Measurements from ENCODE around the gene KMT2D. TPM values are rescaled to one million over a fixed set of nuclear protein-coding genes. Genes with fewer than 3 reads are reported as not detected.

The KMT2D gene
- total RNA-seq, 3 donors from 2014 or later (not counting 1 experiment from before 2014, with no cell fraction given): 164 to 186 (median 182) TPM

GRCh38 chr12:49041036-49041880 lies 19.3 kb downstream of the KMT2D start:
- H3K9me3 ChIP-seq (ENCODE audit: control insufficient read depth, insufficient read depth, low read length): no peaks in the 10 kb centered on the region
- no peaks in the 10 kb centered on the region for H3K4me1 ChIP-seq (ENCODE audit: control insufficient read depth, insufficient read depth, low read length)
- H3K27me3 ChIP-seq (ENCODE audit: control insufficient read depth, insufficient read depth, low read length): no peaks in the 10 kb centered on the region
- peaks cover 90% of the 10 kb centered on the region for H3K36me3 ChIP-seq (ENCODE audit: control insufficient read depth, insufficient read depth, low read length)
- no peak overlapping the region for H3K27ac Mint-ChIP-seq
- H3K4me3 ChIP-seq (ENCODE audit: low read length): no peak overlapping the region
- ATAC-seq (no peak), DNase-seq (no peak)
- H3K4me3 Mint-ChIP-seq: no peak overlapping the region
- H3K27me3 Mint-ChIP-seq (ENCODE audit: low read depth in 2 of 2): no peaks in the 10 kb centered on the region
- peaks cover 14% of the 10 kb centered on the region for H3K36me3 Mint-ChIP-seq
- peaks cover 6 to 16% of the 10 kb centered on the region in 2 donors for H3K4me1 Mint-ChIP-seq
- WGBS (ENCODE audit: insufficient coverage): 98% methylated on average over 31 of the region's 31 CpGs
- H3K9me3 Mint-ChIP-seq: no peaks in the 10 kb centered on the region
- TF ChIP-seq CTCF (IDR thresholded peaks at IDR 0.05): no peak
- no peak overlapping the region for H3K27ac ChIP-seq (ENCODE audit: low read length)
- intact Hi-C loops (cut with micrococcal nuclease): loop anchor here (5.0 kb wide), 1 partner anchor 44 kb away; the partner anchor contains the start of gene DDN

GRCh38 chr12:49040364-49040855 lies 20.2 kb downstream of the KMT2D start:
- intact Hi-C loops (cut with micrococcal nuclease): loop anchor here (5.0 kb wide), 1 partner anchor 43 kb away; the partner anchor contains the start of gene DDN
- Mint-ChIP-seq H3K4me1 (peaks cover 6 to 16% of the 10 kb centered on the region in 2 donors), H3K36me3 (peaks cover 14% of the 10 kb centered on the region), H3K27ac (peak overlapping the region in 1 of 2 donors; percentile 58), H3K27me3 (ENCODE audit: low read depth in 2 of 2) (no peaks in the 10 kb centered on the region), H3K9me3 (no peaks in the 10 kb centered on the region), H3K4me3 (no peak overlapping the region)
- no peak for TF ChIP-seq CTCF (IDR thresholded peaks at IDR 0.05)
- 98% methylated on average over 14 of the region's 14 CpGs for WGBS (ENCODE audit: insufficient coverage)
- Histone ChIP-seq H3K36me3 (ENCODE audit: control insufficient read depth, insufficient read depth, low read length) (peaks cover 85% of the 10 kb centered on the region), H3K4me3 (ENCODE audit: low read length) (no peak overlapping the region), H3K27ac (ENCODE audit: low read length) (no peak overlapping the region), H3K9me3 (ENCODE audit: control insufficient read depth, insufficient read depth, low read length) (no peaks in the 10 kb centered on the region), H3K4me1 (ENCODE audit: control insufficient read depth, insufficient read depth, low read length) (no peaks in the 10 kb centered on the region), H3K27me3 (ENCODE audit: control insufficient read depth, insufficient read depth, low read length) (no peaks in the 10 kb centered on the region)
- DNase-seq (no peak), ATAC-seq (no peak)

GRCh38 chr12:49039421-49040363 lies 20.9 kb downstream of the KMT2D start:
- Histone ChIP-seq H3K36me3 (ENCODE audit: control insufficient read depth, insufficient read depth, low read length) (peaks cover 86% of the 10 kb centered on the region), H3K4me1 (ENCODE audit: control insufficient read depth, insufficient read depth, low read length) (no peaks in the 10 kb centered on the region), H3K27me3 (ENCODE audit: control insufficient read depth, insufficient read depth, low read length) (no peaks in the 10 kb centered on the region), H3K4me3 (ENCODE audit: low read length) (no peak overlapping the region), H3K9me3 (ENCODE audit: control insufficient read depth, insufficient read depth, low read length) (no peaks in the 10 kb centered on the region), H3K27ac (ENCODE audit: low read length) (no peak overlapping the region)
- H3K27ac Mint-ChIP-seq: peak overlapping the region in 1 of 2 donors; percentile 58
- no peaks in the 10 kb centered on the region for H3K27me3 Mint-ChIP-seq (ENCODE audit: low read depth in 2 of 2)
- no peak for TF ChIP-seq CTCF (IDR thresholded peaks at IDR 0.05)
- peaks cover 6 to 15% of the 10 kb centered on the region in 2 donors for H3K4me1 Mint-ChIP-seq
- no peak for ATAC-seq
- H3K36me3 Mint-ChIP-seq: peaks cover 14% of the 10 kb centered on the region
- H3K4me3 Mint-ChIP-seq: no peak overlapping the region
- H3K9me3 Mint-ChIP-seq: no peaks in the 10 kb centered on the region
- no peak for DNase-seq
- intact Hi-C loops (cut with micrococcal nuclease): loop anchor here (5.0 kb wide), 1 partner anchor 42 kb away; the partner anchor contains the start of gene DDN
- 96% methylated on average over 30 of the region's 30 CpGs for WGBS (ENCODE audit: insufficient coverage)

All from natural killer cell (primary cell).